GM12878 (cell line): ENCODE data around the gene CACUL1. TPM values are rescaled to one million over a fixed set of nuclear protein-coding genes. Genes with fewer than 3 reads are reported as not detected.

Experiments
- ATAC-seq: fragments of 200-7000 bp; cut with Tn5 transposase; 3 replicates; pipeline ENCODE4 v1.9.1; 2020; ENCODE audit warnings: mild to moderate bottlenecking, moderate library complexity
- BruUV-seq: library from RNA; stranded (reverse); fragments of 400-500 nt; replicated peaks from 2 replicates; lab custom pipeline; 2021; lab: Mats Ljungman, UMichigan
- CTCF ChIA-PET: fragments of 300-600 bp; sonication (Branson Sonifier 250); formaldehyde crosslinking; extraction: SDS; loops from one replicate; lab custom pipeline; 2021; ENCODE audit warnings: inconsistent platforms; lab: Yijun Ruan, JAX
- POLR2A ChIA-PET: fragments of 350-600 bp; formaldehyde crosslinking; extraction: SDS; loops from one replicate; lab custom pipeline; 2021; ENCODE audit warnings: inconsistent platforms; lab: Charles Lee
- RAD21 ChIA-PET: fragments of 300-600 bp; sonication (Branson Sonifier 250); formaldehyde crosslinking; loops from one replicate; lab custom pipeline; 2023; ENCODE audit warnings: antibody characterized with exemption; ENCODE audit not compliant: unreplicated experiment; lab: Charles Lee
- SMC1A ChIA-PET: fragments of 300-600 bp; sonication (Branson Sonifier 250); formaldehyde crosslinking; loops from one replicate; lab custom pipeline; 2023; ENCODE audit not compliant: unreplicated experiment, uncharacterized antibody; lab: Charles Lee
- DNase-seq: peaks from one replicate; pipeline ENCODE4 v3.0.0-alpha.2; 2011; ENCODE audit warnings: low read depth, low spot score
- FAIRE-seq: peaks from 3 replicates; lab custom pipeline; 2011; peaks lifted over from hg19 to GRCh38; lab: Jason Lieb, UNC
- H2AFZ ChIP-seq: 2 replicates; pipeline ENCODE4 v1.6.0; 2011; ENCODE audit warnings: low read depth, low read length, control low read depth; ENCODE audit not compliant: control insufficient read depth
- H3K27ac ChIP-seq: 2 replicates; pipeline ENCODE4 v1.5.1; 2011; ENCODE audit warnings: control low read depth; ENCODE audit not compliant: control insufficient read depth, insufficient read depth
- H3K27me3 ChIP-seq, 2 experiments: replicated peaks in 1 of 2; 2 replicates each; pipeline versions ENCODE4 v1.6.0 to v1.6.1; 2011; ENCODE audit warnings: low read length in 1 of 2; ENCODE audit not compliant: control insufficient read depth in 2 of 2, insufficient read depth in 2 of 2
- H3K36me3 ChIP-seq, 2 experiments: 2 replicates each; pipeline ENCODE4 v1.5.1; 2011; ENCODE audit warnings: low read length in 1 of 2; ENCODE audit not compliant: control insufficient read depth in 2 of 2, insufficient read depth in 2 of 2
- H3K4me1 ChIP-seq: 2 replicates; pipeline ENCODE4 v1.6.1; 2011; ENCODE audit warnings: mild to moderate bottlenecking, low read length, moderate library complexity, mixed read lengths; ENCODE audit not compliant: control insufficient read depth, insufficient read depth
- H3K4me2 ChIP-seq: 2 replicates; pipeline ENCODE4 v1.6.0; 2011; ENCODE audit warnings: control low read depth; ENCODE audit not compliant: control insufficient read depth, insufficient read depth
- H3K4me3 ChIP-seq: fragments of 200-600 bp; sonication (generic); 2 replicates; pipeline ENCODE4 v1.5.1; 2016
- H3K79me2 ChIP-seq: 2 replicates; pipeline ENCODE4 v1.6.0; 2011; ENCODE audit warnings: low read length; ENCODE audit not compliant: control insufficient read depth, insufficient read depth
- H3K9ac ChIP-seq: 2 replicates; pipeline ENCODE4 v1.8.0; 2011; ENCODE audit warnings: low read length, control low read depth, mixed read lengths; ENCODE audit not compliant: control insufficient read depth, insufficient read depth
- H3K9me3 ChIP-seq: replicated peaks from 3 replicates; pipeline ENCODE4 v1.5.1; 2011; ENCODE audit warnings: mild to moderate bottlenecking, low read length; ENCODE audit not compliant: control insufficient read depth, insufficient read depth
- H4K20me1 ChIP-seq: 2 replicates; pipeline ENCODE4 v1.6.0; 2011; ENCODE audit not compliant: control insufficient read depth, insufficient read depth
- ATF7 ChIP-seq: fragments of 450-650 bp; IDR thresholded peaks from 2 replicates; pipeline ENCODE4 v1.6.1; 2016; ENCODE audit warnings: low read depth, mild to moderate bottlenecking
- CBFB ChIP-seq: IDR thresholded peaks from 2 replicates; pipeline ENCODE4 v1.6.1; 2016; ENCODE audit warnings: antibody characterized with exemption, low read depth
- CHD1 ChIP-seq: IDR thresholded peaks from 2 replicates; pipeline ENCODE4 v1.6.1; 2012; ENCODE audit warnings: low read depth, low read length, improper control_type of control experiment
- CREM ChIP-seq: IDR thresholded peaks from 2 replicates; pipeline ENCODE4 v1.6.1; 2014; ENCODE audit warnings: antibody characterized with exemption, low read depth
- IKZF1 ChIP-seq: fragments of 450-650 bp; conservative IDR thresholded peaks from 2 replicates; pipeline ENCODE4 v1.6.1; 2017; ENCODE audit warnings: antibody characterized with exemption, mild to moderate bottlenecking
- IRF5 ChIP-seq: fragments of 450-650 bp; IDR thresholded peaks from 2 replicates; pipeline ENCODE4 v1.6.1; 2017; ENCODE audit warnings: borderline replicate concordance
- MXI1 ChIP-seq: fragments of 150-350 bp; IDR thresholded peaks from 2 replicates; pipeline ENCODE4 v1.6.1; 2011; ENCODE audit warnings: low read depth, mild to moderate bottlenecking, inconsistent platforms, low read length, improper control_type of control experiment
- PAX5 ChIP-seq: IDR thresholded peaks from 2 replicates; pipeline ENCODE4 v1.6.1; 2011; ENCODE audit warnings: low read depth, low read length, borderline replicate concordance
- RB1 ChIP-seq: fragments of 450-650 bp; formaldehyde crosslinking; IDR thresholded peaks from 2 replicates; pipeline ENCODE4 v1.6.1; 2017; ENCODE audit warnings: mild to moderate bottlenecking, borderline replicate concordance
- RUNX3 ChIP-seq: IDR thresholded peaks from 2 replicates; pipeline ENCODE4 v1.6.1; 2012; ENCODE audit warnings: low read length, inconsistent platforms
- SRF ChIP-seq, 2 experiments: IDR thresholded peaks; 2 replicates each; pipeline ENCODE4 v1.6.1; 2011; ENCODE audit warnings: low read depth in 2 of 2, low read length in 2 of 2, mild to moderate bottlenecking in 1 of 2, moderate library complexity in 1 of 2
- SUPT20H ChIP-seq: IDR thresholded peaks from 2 replicates; pipeline ENCODE4 v1.6.1; 2011; ENCODE audit warnings: low read depth, mild to moderate bottlenecking, low read length, moderate library complexity, borderline replicate concordance; ENCODE audit not compliant: control insufficient read depth
- ZNF207 ChIP-seq: fragments of 450-650 bp; IDR thresholded peaks from 2 replicates; pipeline ENCODE4 v1.6.1; 2014; ENCODE audit warnings: antibody characterized with exemption, mild to moderate bottlenecking, borderline replicate concordance
- WGBS: methylation state at CpG from one replicate; pipeline ENCODE4 v1.1.6; 2016; ENCODE audit warnings: low lambda C conversion rate; ENCODE audit not compliant: insufficient replicate concordance, insufficient coverage; ENCODE audit errors: missing lambda C conversion rate; 5-methylcytosine and 5-hydroxymethylcytosine counted together
- in situ Hi-C: fragments of 300-500 bp; cut with MboI; formaldehyde crosslinking; loops from 9 replicates; pipeline ENCODE4 v1.14.3; 2018; ENCODE audit warnings: mixed read lengths
- intact Hi-C: fragments of 100-400 bp; cut with micrococcal nuclease; formaldehyde crosslinking; loops from one replicate; pipeline ENCODE4 v1.14.2; 2022; ENCODE audit not compliant: unreplicated experiment
- polyA plus RNA-seq, 11 experiments: library from polyadenylated mRNA; depleted of rRNA in 4 of 11; unstranded in 6 of 11; stranded (reverse) in 5 of 11; fragments of >200 nt; fragmentation: Nextera tagmentation in 4 of 11; fragmentation: Illumina TruSeq in 1 of 11; extraction: Ambion mirVana in 4 of 11; extraction: Trizol in 1 of 11; gene quantifications; 1 replicate in 1 of 11; 2 replicates in 10 of 11; pipeline versions ENCODE4 v1.2.1 to v1.2.3, GENCODE V29; 2011 to 2016; ENCODE audit warnings: inconsistent platforms in 2 of 11, missing spikeins in 2 of 11, low read depth in 1 of 11
- total RNA-seq, 4 experiments: library from RNA; depleted of rRNA in 3 of 4; stranded (reverse); fragments of >200 nt in 3 of 4; fragmentation: Illumina TruSeq in 1 of 4; extraction: Trizol in 1 of 4; gene quantifications; 2 replicates each; pipeline versions ENCODE4 v1.2.1 to v1.2.3, GENCODE V29; 2013 to 2021
- TF ChIP-seq, protein P1 (sequence below): fragments of 450-650 bp; formaldehyde crosslinking; IDR thresholded peaks from 2 replicates; pipeline ENCODE4 v1.5.0; 2022; ENCODE audit warnings: mild to moderate bottlenecking, missing genetic modification characterization
- TF ChIP-seq, protein P2 (sequence below): fragments of 450-650 bp; IDR thresholded peaks from 2 replicates; pipeline ENCODE4 v1.6.1; 2017; ENCODE audit warnings: mild to moderate bottlenecking, moderate library complexity

CACUL1 gene
- total and polyA plus RNA-seq, 10 of the 15 experiments (the other 5 are each of a cell fraction or from before 2014, with no cell fraction given) = 7.4 to 23.2 (median 13.0) TPM

- CTCF ChIA-PET = interaction anchor here (1.0 to 4.4 kb wide), 2 partner anchors 16 to 32 kb away, joined by 4 to 27 read pairs; no protein-coding TSS in a partner anchor
- TSS peak; percentile 47 for BruUV-seq
- WGBS = 98% methylated on average over 3 of the region's 3 CpGs
- H3K9me3 ChIP-seq = no peaks in the 10 kb centered on the region; the same call in 1 of the 3 replicates
- no peak for DNase-seq
- H3K27me3 ChIP-seq = no peaks in the 10 kb centered on the region
- in situ Hi-C loops (no loop called here), intact Hi-C loops (no loop called here)
- peak overlapping the region; percentile 98 for H3K4me3 ChIP-seq
- H2AFZ ChIP-seq = no peak overlapping the region
- SMC1A ChIA-PET = interaction anchor here (1.7 to 3.5 kb wide), 2 partner anchors 19 to 23 kb away, joined by 7 to 23 read pairs; no protein-coding TSS in a partner anchor
- no peak overlapping the region for H3K27ac ChIP-seq
- ATAC-seq = no peak
- no peaks in the 10 kb centered on the region for H4K20me1 ChIP-seq
- H3K79me2 ChIP-seq = peaks cover 66% of the 10 kb centered on the region
- H3K36me3 ChIP-seq = no peaks in the 10 kb centered on the region
- no peak for FAIRE-seq
- peak overlapping the region; percentile 98 for H3K4me2 ChIP-seq
- POLR2A ChIA-PET = interaction anchor here (0.7 to 1.6 kb wide), 2 partner anchors 17 to 367 kb away, joined by 3 read pairs; no protein-coding TSS in a partner anchor
- RAD21 ChIA-PET = interaction anchor here (1.1 to 1.3 kb wide), 2 partner anchors 17 to 23 kb away, joined by 3 to 4 read pairs; no protein-coding TSS in a partner anchor
- H3K9ac ChIP-seq = no peak overlapping the region
- H3K4me1 ChIP-seq = peaks cover 8% of the 10 kb centered on the region
- TF ChIP-seq CHD1 (no peak), CREM (no peak), ATF7 (no peak), PAX5 (no peak), SUPT20H (no peak), IRF5 (no peak), MXI1 (no peak), RUNX3 (no peak), ZNF207 (no peak), CBFB (no peak), RB1 (no peak), IKZF1 (no peak), SRF (IDR thresholded peaks at IDR 0.05; ENCODE audit: low read depth in 2 of 2, low read length in 2 of 2) (no peak)
- TF ChIP-seq, protein P1, sequence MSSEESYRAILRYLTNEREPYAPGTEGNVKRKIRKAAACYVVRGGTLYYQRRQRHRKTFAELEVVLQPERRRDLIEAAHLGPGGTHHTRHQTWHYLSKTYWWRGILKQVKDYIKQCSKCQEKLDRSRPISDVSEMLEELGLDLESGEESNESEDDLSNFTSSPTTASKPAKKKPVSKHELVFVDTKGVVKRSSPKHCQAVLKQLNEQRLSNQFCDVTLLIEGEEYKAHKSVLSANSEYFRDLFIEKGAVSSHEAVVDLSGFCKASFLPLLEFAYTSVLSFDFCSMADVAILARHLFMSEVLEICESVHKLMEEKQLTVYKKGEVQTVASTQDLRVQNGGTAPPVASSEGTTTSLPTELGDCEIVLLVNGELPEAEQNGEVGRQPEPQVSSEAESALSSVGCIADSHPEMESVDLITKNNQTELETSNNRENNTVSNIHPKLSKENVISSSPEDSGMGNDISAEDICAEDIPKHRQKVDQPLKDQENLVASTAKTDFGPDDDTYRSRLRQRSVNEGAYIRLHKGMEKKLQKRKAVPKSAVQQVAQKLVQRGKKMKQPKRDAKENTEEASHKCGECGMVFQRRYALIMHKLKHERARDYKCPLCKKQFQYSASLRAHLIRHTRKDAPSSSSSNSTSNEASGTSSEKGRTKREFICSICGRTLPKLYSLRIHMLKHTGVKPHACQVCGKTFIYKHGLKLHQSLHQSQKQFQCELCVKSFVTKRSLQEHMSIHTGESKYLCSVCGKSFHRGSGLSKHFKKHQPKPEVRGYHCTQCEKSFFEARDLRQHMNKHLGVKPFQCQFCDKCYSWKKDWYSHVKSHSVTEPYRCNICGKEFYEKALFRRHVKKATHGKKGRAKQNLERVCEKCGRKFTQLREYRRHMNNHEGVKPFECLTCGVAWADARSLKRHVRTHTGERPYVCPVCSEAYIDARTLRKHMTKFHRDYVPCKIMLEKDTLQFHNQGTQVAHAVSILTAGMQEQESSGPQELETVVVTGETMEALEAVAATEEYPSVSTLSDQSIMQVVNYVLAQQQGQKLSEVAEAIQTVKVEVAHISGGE = no peak
- TF ChIP-seq, protein P2, sequence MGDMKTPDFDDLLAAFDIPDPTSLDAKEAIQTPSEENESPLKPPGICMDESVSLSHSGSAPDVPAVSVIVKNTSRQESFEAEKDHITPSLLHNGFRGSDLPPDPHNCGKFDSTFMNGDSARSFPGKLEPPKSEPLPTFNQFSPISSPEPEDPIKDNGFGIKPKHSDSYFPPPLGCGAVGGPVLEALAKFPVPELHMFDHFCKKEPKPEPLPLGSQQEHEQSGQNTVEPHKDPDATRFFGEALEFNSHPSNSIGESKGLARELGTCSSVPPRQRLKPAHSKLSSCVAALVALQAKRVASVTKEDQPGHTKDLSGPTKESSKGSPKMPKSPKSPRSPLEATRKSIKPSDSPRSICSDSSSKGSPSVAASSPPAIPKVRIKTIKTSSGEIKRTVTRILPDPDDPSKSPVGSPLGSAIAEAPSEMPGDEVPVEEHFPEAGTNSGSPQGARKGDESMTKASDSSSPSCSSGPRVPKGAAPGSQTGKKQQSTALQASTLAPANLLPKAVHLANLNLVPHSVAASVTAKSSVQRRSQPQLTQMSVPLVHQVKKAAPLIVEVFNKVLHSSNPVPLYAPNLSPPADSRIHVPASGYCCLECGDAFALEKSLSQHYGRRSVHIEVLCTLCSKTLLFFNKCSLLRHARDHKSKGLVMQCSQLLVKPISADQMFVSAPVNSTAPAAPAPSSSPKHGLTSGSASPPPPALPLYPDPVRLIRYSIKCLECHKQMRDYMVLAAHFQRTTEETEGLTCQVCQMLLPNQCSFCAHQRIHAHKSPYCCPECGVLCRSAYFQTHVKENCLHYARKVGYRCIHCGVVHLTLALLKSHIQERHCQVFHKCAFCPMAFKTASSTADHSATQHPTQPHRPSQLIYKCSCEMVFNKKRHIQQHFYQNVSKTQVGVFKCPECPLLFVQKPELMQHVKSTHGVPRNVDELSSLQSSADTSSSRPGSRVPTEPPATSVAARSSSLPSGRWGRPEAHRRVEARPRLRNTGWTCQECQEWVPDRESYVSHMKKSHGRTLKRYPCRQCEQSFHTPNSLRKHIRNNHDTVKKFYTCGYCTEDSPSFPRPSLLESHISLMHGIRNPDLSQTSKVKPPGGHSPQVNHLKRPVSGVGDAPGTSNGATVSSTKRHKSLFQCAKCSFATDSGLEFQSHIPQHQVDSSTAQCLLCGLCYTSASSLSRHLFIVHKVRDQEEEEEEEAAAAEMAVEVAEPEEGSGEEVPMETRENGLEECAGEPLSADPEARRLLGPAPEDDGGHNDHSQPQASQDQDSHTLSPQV = no peak
Measured at GRCh38 chr10:118752409-118752808, 2.4 kb downstream of the CACUL1 start.
